Effector memory CD4-positive, alpha-beta T cell (primary cell): ENCODE measurements around the gene SHROOM3.
"Not testable (repeated sequence)": the region's sequence is repeated elsewhere in the genome, so short reads cannot be mapped to it uniquely, and the experiment has no call there.

ENCODE experiments used
- DNase-seq, 3 donors: peaks; one replicate each; pipeline ENCODE4 v3.0.0-alpha.2; 2020
- H3K27ac ChIP-seq: 2 replicates; pipeline ENCODE4 v1.7.0; 2013; ENCODE audit warnings: mild to moderate bottlenecking, low read length, moderate library complexity; ENCODE audit not compliant: insufficient read depth, poor library complexity, severe bottlenecking
- H3K27me3 ChIP-seq: replicated peaks from 2 replicates; pipeline ENCODE4 v1.7.0; 2013; ENCODE audit warnings: mild to moderate bottlenecking, low read length; ENCODE audit not compliant: insufficient read depth, control insufficient read depth, poor library complexity, severe bottlenecking
- H3K36me3 ChIP-seq: 2 replicates; pipeline ENCODE4 v1.7.0; 2013; ENCODE audit warnings: mild to moderate bottlenecking, low read length, moderate library complexity; ENCODE audit not compliant: control insufficient read depth, insufficient read depth
- H3K4me1 ChIP-seq: 2 replicates; pipeline ENCODE4 v1.7.0; 2013; ENCODE audit warnings: low read length, mild to moderate bottlenecking; ENCODE audit not compliant: control insufficient read depth, insufficient read depth, poor library complexity, severe bottlenecking
- H3K4me3 ChIP-seq: 2 replicates; pipeline ENCODE4 v1.7.0; 2013; ENCODE audit warnings: low read length, low read depth, mild to moderate bottlenecking; ENCODE audit not compliant: insufficient read depth, poor library complexity, severe bottlenecking
- H3K9me3 ChIP-seq: 2 replicates; pipeline ENCODE4 v1.7.0; 2013; ENCODE audit warnings: mild to moderate bottlenecking, low read length, moderate library complexity; ENCODE audit not compliant: control insufficient read depth

Gene SHROOM3

GRCh38 chr4:76597423-76597979 is 162.5 kb downstream of the SHROOM3 start:
- Histone ChIP-seq H3K27ac (no peak overlapping the region), H3K36me3 (no peaks in the 10 kb centered on the region), H3K4me1 (no peaks in the 10 kb centered on the region), H3K27me3 (peaks cover 4% of the 10 kb centered on the region), H3K9me3 (no peaks in the 10 kb centered on the region), H3K4me3 (no peak overlapping the region)
- no peak for DNase-seq

GRCh38 chr4:76600447-76600846 is 165.4 kb downstream of the SHROOM3 start:
- H3K27ac ChIP-seq: no peak overlapping the region
- no peak for DNase-seq
- peaks cover 4% of the 10 kb centered on the region for H3K27me3 ChIP-seq
- no peaks in the 10 kb centered on the region for H3K4me1 ChIP-seq
- no peak overlapping the region for H3K4me3 ChIP-seq
- no peaks in the 10 kb centered on the region for H3K9me3 ChIP-seq
- no peaks in the 10 kb centered on the region for H3K36me3 ChIP-seq

- H3K27me3 ChIP-seq: peaks cover 4% of the 10 kb centered on the region
- DNase-seq: no peak
- no peak overlapping the region for H3K27ac ChIP-seq
- H3K36me3 ChIP-seq: no peaks in the 10 kb centered on the region
- H3K4me3 ChIP-seq: no peak overlapping the region
- H3K4me1 ChIP-seq: no peaks in the 10 kb centered on the region
- no peaks in the 10 kb centered on the region for H3K9me3 ChIP-seq
These were observed 166.8 kb downstream of the SHROOM3 start for GRCh38 chr4:76601791-76602190.

GRCh38 chr4:76605099-76605563 is 170.1 kb downstream of the SHROOM3 start:
- Histone ChIP-seq H3K4me3 (no peak overlapping the region), H3K27me3 (peaks cover 4% of the 10 kb centered on the region), H3K4me1 (no peaks in the 10 kb centered on the region), H3K27ac (no peak overlapping the region), H3K9me3 (no peaks in the 10 kb centered on the region), H3K36me3 (no peaks in the 10 kb centered on the region)
- no peak for DNase-seq

GRCh38 chr4:76606645-76607265 is 171.7 kb downstream of the SHROOM3 start:
- DNase-seq: no peak
- H3K4me1 ChIP-seq: no peaks in the 10 kb centered on the region
- H3K27ac ChIP-seq: no peak overlapping the region
- H3K4me3 ChIP-seq: no peak overlapping the region
- H3K27me3 ChIP-seq: no peaks in the 10 kb centered on the region
- H3K9me3 ChIP-seq: no peaks in the 10 kb centered on the region
- H3K36me3 ChIP-seq: no peaks in the 10 kb centered on the region

GRCh38 chr4:76607266-76607799 is 172.3 kb downstream of the SHROOM3 start:
- H3K9me3 ChIP-seq: no peaks in the 10 kb centered on the region
- no peak overlapping the region for H3K4me3 ChIP-seq
- no peak overlapping the region for H3K27ac ChIP-seq
- no peak for DNase-seq
- no peaks in the 10 kb centered on the region for H3K4me1 ChIP-seq
- no peaks in the 10 kb centered on the region for H3K27me3 ChIP-seq
- no peaks in the 10 kb centered on the region for H3K36me3 ChIP-seq

GRCh38 chr4:76607846-76608245 is 172.8 kb downstream of the SHROOM3 start:
- no peak for DNase-seq
- H3K9me3 ChIP-seq: no peaks in the 10 kb centered on the region
- H3K27me3 ChIP-seq: no peaks in the 10 kb centered on the region
- no peaks in the 10 kb centered on the region for H3K4me1 ChIP-seq
- H3K27ac ChIP-seq: no peak overlapping the region
- H3K36me3 ChIP-seq: no peaks in the 10 kb centered on the region
- H3K4me3 ChIP-seq: no peak overlapping the region

- H3K4me1 ChIP-seq, H3K36me3 ChIP-seq, H3K27ac ChIP-seq: not testable (repeated sequence)
These were observed 173.5 kb downstream of the SHROOM3 start for GRCh38 chr4:76608549-76608948.

GRCh38 chr4:76610751-76611547 is 175.9 kb downstream of the SHROOM3 start:
- Histone ChIP-seq H3K4me3 (no peak overlapping the region), H3K4me1 (no peaks in the 10 kb centered on the region)
- no peak for DNase-seq

More at GRCh38 chr4:76608549-76608948, 173.5 kb downstream of the SHROOM3 start:
- not testable (repeated sequence) for H3K9me3 ChIP-seq, H3K27me3 ChIP-seq, DNase-seq, H3K4me3 ChIP-seq

More at GRCh38 chr4:76610751-76611547, 175.9 kb downstream of the SHROOM3 start:
- Histone ChIP-seq H3K27ac (no peak overlapping the region), H3K9me3 (no peaks in the 10 kb centered on the region), H3K27me3 (no peaks in the 10 kb centered on the region), H3K36me3 (no peaks in the 10 kb centered on the region)
